B cell (primary cell): Measurements from ENCODE around the gene IL19.

ENCODE experiments used
- EZH2 ChIP-seq: IDR thresholded peaks from 2 replicates; pipeline ENCODE4 v1.6.1; 2012; ENCODE audit warnings: borderline replicate concordance, low read depth, mild to moderate bottlenecking, moderate library complexity, low read length; ENCODE audit not compliant: insufficient read depth, poor library complexity, severe bottlenecking
- TF ChIP-seq, protein P1 (sequence below): fragments of 200-600 bp; IDR thresholded peaks from one replicate; pipeline ENCODE4 v1.8.0; 2022; ENCODE audit warnings: antibody characterized with exemption, mild to moderate bottlenecking

DNA sequence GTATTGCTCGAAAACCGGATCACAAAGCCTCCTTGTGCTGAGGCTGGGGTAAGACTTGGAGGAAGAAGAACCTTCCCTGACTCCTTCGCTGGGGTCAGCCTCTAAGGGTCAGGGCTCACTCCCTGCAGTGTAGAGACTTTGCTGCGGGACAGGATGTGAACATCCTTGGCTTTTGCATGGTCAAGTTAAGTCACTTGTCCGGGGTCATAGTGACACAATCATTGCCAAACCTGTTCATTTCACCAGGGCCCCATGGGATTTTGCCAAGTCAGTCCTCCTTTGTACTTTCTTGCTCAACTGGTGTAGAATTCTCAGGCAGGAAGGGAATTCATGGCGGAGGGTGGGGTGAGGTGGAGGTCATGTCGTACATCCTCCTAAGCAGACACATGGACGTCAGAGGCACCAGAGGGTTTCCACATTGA lies 26.4 kb downstream of the IL19 start:
- TF ChIP-seq, protein P1, sequence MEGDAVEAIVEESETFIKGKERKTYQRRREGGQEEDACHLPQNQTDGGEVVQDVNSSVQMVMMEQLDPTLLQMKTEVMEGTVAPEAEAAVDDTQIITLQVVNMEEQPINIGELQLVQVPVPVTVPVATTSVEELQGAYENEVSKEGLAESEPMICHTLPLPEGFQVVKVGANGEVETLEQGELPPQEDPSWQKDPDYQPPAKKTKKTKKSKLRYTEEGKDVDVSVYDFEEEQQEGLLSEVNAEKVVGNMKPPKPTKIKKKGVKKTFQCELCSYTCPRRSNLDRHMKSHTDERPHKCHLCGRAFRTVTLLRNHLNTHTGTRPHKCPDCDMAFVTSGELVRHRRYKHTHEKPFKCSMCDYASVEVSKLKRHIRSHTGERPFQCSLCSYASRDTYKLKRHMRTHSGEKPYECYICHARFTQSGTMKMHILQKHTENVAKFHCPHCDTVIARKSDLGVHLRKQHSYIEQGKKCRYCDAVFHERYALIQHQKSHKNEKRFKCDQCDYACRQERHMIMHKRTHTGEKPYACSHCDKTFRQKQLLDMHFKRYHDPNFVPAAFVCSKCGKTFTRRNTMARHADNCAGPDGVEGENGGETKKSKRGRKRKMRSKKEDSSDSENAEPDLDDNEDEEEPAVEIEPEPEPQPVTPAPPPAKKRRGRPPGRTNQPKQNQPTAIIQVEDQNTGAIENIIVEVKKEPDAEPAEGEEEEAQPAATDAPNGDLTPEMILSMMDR = no peak
- TF ChIP-seq EZH2 = no peak
